HS-5 (cell line): ENCODE data around the gene MRPS34.

Source experiments
- DNase-seq: peaks from one replicate; pipeline ENCODE4 v3.0.0-alpha.2; 2012; ENCODE audit warnings: low read depth

Gene MRPS34

GRCh38 chr16:1769402-1770300, 3.3 kb downstream of the MRPS34 start:
- DNase-seq, result no peak

GRCh38 chr16:1768767-1769401, 4.0 kb downstream of the MRPS34 start:
- DNase-seq, result no peak

DNA sequence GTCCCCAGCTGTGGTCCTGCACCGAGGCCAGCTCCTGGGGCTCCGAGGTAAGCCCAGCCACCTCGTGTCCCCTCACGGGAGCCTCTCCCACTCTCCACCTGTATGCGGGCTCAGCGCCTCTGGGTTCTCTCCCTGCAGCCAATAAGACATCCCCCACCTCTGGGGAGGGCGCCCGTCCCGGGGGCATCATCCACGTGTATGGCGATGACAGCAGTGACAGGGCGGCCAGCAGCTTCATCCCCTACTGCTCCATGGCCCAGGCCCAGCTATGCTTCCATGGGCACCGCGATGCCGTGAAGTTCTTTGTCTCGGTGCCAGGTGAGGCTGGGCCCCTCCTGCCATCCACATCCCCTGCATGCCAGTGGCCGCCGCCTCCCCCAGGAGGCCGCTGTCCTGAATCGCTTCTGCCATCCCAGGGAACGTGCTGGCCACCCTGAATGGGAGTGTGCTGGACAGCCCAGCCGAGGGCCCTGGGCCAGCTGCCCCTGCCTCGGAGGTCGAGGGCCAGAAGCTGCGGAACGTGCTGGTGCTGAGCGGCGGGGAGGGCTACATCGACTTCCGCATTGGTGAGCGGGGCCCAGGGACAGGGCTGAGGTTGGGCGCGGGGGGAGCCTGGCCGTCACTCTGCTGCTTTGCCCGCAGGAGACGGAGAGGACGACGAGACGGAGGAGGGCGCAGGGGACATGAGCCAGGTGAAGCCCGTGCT, 4.7 kb downstream of the MRPS34 start:
- no peak for DNase-seq

DNA sequence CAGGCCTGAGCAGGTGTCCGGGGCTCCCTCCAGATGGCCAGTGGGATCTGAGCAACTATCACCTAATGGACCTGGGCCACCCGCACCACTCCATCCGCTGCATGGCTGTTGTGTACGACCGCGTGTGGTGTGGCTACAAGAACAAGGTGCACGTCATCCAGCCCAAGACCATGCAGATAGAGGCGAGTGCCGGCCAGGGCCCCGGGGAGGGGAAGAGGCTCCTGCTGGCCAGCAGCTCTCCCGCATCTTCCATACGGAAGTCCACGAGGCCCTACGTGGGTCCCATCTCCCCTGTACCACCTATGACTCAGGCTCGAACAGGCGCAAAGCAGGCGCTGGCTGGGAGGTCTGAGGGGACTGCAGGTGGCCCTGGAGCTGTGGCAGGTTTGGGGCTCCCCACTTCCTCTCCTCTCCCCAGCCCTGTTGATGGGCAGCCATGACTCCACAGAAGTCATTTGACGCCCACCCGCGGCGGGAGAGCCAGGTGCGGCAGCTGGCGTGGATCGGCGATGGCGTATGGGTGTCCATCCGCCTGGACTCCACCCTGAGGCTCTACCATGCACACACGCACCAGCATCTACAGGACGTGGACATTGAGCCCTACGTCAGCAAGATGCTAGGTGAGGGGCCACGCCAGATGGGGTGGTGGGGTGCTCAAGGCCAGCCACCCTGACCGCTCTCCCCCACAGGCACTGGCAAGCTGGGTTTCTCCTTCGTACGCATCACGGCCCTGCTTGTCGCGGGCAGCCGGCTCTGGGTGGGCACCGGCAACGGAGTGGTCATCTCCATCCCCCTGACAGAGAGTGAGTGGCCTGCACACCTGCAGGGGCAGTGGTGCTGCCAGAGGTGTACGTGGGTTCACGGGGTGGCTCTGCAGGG, 5.6 kb downstream of the MRPS34 start:
- no peak for DNase-seq

GRCh38 chr16:1766701-1767100, 6.2 kb downstream of the MRPS34 start:
- no peak for DNase-seq

- no peak for DNase-seq
Measured at GRCh38 chr16:1766231-1766630, 6.7 kb downstream of the MRPS34 start.

GRCh38 chr16:1765826-1766225, 7.1 kb downstream of the MRPS34 start:
- no peak for DNase-seq

- no peak for DNase-seq
Measured at GRCh38 chr16:1764971-1765370, 8.0 kb downstream of the MRPS34 start.

- no peak for DNase-seq
Measured at GRCh38 chr16:1763521-1764511, 9.1 kb downstream of the MRPS34 start.

GRCh38 chr16:1762879-1763520, 9.9 kb downstream of the MRPS34 start:
- no peak for DNase-seq

DNA sequence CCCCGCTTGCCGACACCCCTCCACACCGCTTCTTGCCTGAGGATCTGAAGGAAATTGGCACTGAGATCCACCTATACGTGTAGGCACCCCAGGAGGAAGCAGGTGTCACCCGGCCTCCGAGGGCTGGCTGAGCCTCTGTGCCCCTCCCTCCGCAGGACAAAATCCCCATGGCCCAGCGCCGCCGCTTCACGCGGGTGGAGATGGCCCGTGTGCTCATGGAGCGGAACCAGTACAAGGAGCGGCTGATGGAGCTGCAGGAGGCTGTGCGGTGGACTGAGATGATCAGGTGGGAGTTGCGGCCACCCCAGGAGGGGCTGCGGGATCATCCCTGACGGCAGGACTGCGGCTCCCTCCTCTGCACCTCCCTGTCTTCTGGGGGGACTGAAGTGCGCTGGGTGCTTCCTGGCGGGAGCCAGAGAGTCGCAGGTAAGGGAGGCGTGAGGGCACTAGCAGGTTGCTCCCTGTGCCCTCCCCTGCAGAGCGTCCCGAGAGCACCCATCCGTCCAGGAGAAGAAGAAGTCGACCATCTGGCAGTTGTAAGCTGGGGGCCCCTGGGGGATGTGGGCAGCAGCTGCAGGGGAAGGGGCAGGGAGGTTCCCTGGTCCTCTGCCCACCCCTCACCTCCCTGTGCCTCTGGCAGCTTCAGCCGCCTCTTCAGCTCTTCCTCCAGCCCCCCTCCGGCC, 10.6 kb downstream of the MRPS34 start:
- no peak for DNase-seq

GRCh38 chr16:1761751-1762150, 11.2 kb downstream of the MRPS34 start:
- no peak for DNase-seq

DNA sequence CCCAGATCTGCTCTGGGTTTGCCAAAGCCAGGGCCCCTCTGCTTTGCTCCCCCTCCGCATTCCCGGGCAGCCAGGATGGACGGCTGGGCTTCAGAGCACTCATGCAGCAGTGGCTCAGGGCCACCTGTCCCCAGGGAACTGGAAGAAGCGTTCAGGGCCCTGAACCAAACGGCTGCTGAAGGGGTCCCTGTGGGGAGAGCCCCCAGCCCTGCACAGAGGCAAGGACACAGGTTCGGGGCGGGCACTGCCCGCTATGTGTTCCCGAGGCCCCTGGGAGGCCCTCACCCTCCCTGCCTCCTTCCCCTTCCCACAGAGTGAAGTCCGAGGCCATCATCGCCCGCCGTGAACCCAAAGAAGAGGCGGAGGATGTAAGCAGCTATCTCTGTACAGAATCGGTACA, 12.0 kb downstream of the MRPS34 start:
- DNase-seq, result no peak

GRCh38 chr16:1759511-1759910, 13.4 kb downstream of the MRPS34 start:
- no peak for DNase-seq

GRCh38 chr16:1758923-1759322, 14.0 kb downstream of the MRPS34 start:
- DNase-seq, result no peak

GRCh38 chr16:1757714-1758461, 15.0 kb downstream of the MRPS34 start:
- no peak for DNase-seq

- no peak for DNase-seq
Measured at GRCh38 chr16:1754204-1754603, 18.7 kb downstream of the MRPS34 start.

DNA sequence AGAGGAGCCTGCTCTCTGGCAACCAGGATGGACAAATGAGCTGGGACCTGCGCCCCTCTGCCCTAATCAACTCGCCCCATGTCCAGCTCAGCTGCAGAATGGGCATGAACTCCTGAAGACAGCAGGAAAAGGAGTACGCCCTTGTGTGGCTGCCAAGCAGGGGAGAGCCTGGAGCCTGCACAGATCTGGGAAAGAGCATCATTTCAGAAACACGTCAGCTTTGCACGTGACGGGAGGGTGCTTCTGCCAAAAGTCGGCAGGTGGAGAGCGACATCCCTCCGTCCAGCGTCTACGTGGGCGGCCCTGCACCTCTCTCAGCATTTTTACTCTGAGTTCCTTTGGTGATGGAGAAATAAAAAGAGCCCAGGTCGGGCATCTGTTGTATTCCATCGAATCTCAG, 20.1 kb downstream of the MRPS34 start:
- DNase-seq, result no peak

DNA sequence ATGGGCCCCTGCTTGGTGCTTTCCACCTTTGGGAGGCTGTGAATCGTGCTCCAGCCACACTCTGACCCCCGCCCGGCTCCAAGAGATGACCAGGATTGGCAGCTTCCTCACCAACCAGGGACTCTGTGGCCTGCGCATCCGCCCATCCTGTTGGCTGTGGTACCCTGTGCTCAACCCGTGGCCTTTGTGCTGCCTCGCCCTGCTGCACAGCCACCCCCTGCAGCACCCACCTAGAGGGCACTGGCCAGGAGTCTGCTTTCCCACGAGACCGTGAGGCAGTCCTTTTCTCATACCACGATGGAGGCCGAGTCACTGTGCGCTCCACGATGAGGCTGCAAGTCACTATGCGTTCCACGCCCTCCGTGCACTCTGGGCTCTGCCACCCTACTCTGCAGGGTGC, 21.0 kb downstream of the MRPS34 start:
- no peak for DNase-seq
